OCI-LY3 (cell line): Measurements from ENCODE around the gene PRKAR1B.

Source experiments
- H2AFZ ChIP-seq: fragments of 200-600, 300-600 bp; shearing (Covaris generic); 2 replicates; pipeline ENCODE4 v1.6.0; 2014; ENCODE audit warnings: antibody characterized with exemption, low read depth, low read length
- H3K27ac ChIP-seq: fragments of 200-600, 300-600 bp; sonication (generic); 2 replicates; pipeline ENCODE4 v1.5.1; 2014; ENCODE audit warnings: mild to moderate bottlenecking, low read length, moderate library complexity, mixed read lengths
- H3K27me3 ChIP-seq: fragments of 200-600, 300-600 bp; sonication (generic); 2 replicates; pipeline ENCODE4 v1.6.1; 2014; ENCODE audit warnings: low read depth, low read length, mixed read lengths
- H3K36me3 ChIP-seq: fragments of 200-600, 300-600 bp; sonication (generic); replicated peaks from 2 replicates; pipeline ENCODE3; 2014; ENCODE audit warnings: low read depth, low read length, mixed read lengths
- H3K4me1 ChIP-seq: fragments of 300-600, 200-600 bp; sonication (generic); 2 replicates; pipeline ENCODE4 v1.6.1; 2014; ENCODE audit warnings: low read length, mixed read lengths
- H3K4me2 ChIP-seq: fragments of 200-600, 300-600 bp; sonication (generic); 2 replicates; pipeline ENCODE4 v1.6.1; 2014; ENCODE audit warnings: low read length, mixed read lengths
- H3K4me3 ChIP-seq: fragments of 300-600, 200-600 bp; sonication (generic); 2 replicates; pipeline ENCODE4 v1.5.1; 2014; ENCODE audit warnings: antibody characterized with exemption, mild to moderate bottlenecking, low read length, moderate library complexity
- H3K79me2 ChIP-seq: fragments of 300-600, 200-600 bp; shearing (Covaris generic); 2 replicates; pipeline ENCODE4 v1.6.1; 2014; ENCODE audit warnings: mild to moderate bottlenecking, low read length, mixed read lengths
- H3K9ac ChIP-seq: fragments of 300-600, 200-600 bp; shearing (Covaris generic); 2 replicates; pipeline ENCODE4 v1.6.0; 2014; ENCODE audit warnings: mild to moderate bottlenecking, low read length, moderate library complexity
- H3K9me3 ChIP-seq: fragments of 200-600, 300-600 bp; shearing (Covaris generic); 2 replicates; pipeline ENCODE4 v1.6.1; 2014; ENCODE audit warnings: low read length, mixed read lengths; ENCODE audit not compliant: insufficient read depth
- H4K20me1 ChIP-seq: fragments of 200-600, 300-600 bp; sonication (generic); 2 replicates; pipeline ENCODE4 v1.6.1; 2016; ENCODE audit warnings: low read length, mixed read lengths; ENCODE audit not compliant: insufficient read depth
- EZH2phosphoT487 ChIP-seq: fragments of 200-600 bp; shearing (Covaris generic); IDR thresholded peaks from 2 replicates; pipeline ENCODE4 v1.6.1; 2018; ENCODE audit warnings: antibody characterized with exemption, mixed run types, low read depth
- TF ChIP-seq, protein P1 (sequence below): fragments of 200-600, 300-600 bp; sonication (generic); IDR thresholded peaks from 2 replicates; pipeline ENCODE4 v1.5.1; 2014; ENCODE audit warnings: antibody characterized with exemption, low read length, low read depth

Gene PRKAR1B

DNA sequence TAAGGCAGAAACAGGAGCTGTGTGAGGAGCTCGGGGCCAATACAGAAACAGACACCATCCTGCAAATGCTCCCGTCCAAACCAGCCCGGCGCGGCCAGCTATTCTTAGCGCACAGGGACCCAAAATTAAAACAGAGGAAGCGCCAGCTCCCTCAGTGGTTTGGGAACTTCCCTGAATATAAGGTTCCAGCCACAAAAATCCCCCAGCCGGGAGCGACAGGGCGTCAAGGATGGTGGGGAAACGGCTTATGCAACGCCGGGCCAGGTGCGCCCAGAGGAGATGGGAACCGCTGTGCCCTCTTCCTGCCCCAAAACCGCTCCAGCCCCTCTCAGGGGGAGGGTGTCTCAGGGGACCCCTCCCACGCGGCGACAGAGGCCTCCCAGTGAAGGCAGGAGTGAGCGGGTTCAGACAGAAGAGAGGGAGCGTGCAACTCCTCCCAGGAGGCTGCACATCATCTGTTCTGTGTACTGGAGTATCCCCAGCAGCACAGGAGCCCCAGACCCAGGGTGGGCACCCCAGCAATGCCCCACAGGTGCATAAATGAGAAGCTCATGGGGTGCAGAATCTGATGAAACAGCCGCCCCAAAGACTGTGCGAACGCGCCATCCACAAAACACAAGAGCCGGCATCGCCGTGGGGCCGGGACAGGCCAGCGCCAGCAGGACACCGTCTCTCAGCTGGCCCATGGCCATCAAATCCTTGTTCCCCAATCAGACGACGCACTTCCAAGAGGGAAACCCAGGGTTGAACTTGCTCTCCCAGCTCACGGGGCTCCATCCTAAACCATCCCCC lies 133.6 kb downstream of the PRKAR1B start:
- Histone ChIP-seq H2AFZ (no peak overlapping the region), H3K9me3 (no peaks in the 10 kb centered on the region), H3K27me3 (no peaks in the 10 kb centered on the region), H3K4me3 (no peak overlapping the region), H4K20me1 (no peaks in the 10 kb centered on the region), H3K27ac (no peak overlapping the region), H3K4me2 (no peak overlapping the region), H3K36me3 (no peaks in the 10 kb centered on the region), H3K79me2 (no peaks in the 10 kb centered on the region), H3K4me1 (no peaks in the 10 kb centered on the region), H3K9ac (no peak overlapping the region)
- no peak for TF ChIP-seq EZH2phosphoT487
- TF ChIP-seq, protein P1, sequence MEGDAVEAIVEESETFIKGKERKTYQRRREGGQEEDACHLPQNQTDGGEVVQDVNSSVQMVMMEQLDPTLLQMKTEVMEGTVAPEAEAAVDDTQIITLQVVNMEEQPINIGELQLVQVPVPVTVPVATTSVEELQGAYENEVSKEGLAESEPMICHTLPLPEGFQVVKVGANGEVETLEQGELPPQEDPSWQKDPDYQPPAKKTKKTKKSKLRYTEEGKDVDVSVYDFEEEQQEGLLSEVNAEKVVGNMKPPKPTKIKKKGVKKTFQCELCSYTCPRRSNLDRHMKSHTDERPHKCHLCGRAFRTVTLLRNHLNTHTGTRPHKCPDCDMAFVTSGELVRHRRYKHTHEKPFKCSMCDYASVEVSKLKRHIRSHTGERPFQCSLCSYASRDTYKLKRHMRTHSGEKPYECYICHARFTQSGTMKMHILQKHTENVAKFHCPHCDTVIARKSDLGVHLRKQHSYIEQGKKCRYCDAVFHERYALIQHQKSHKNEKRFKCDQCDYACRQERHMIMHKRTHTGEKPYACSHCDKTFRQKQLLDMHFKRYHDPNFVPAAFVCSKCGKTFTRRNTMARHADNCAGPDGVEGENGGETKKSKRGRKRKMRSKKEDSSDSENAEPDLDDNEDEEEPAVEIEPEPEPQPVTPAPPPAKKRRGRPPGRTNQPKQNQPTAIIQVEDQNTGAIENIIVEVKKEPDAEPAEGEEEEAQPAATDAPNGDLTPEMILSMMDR: no peak

DNA sequence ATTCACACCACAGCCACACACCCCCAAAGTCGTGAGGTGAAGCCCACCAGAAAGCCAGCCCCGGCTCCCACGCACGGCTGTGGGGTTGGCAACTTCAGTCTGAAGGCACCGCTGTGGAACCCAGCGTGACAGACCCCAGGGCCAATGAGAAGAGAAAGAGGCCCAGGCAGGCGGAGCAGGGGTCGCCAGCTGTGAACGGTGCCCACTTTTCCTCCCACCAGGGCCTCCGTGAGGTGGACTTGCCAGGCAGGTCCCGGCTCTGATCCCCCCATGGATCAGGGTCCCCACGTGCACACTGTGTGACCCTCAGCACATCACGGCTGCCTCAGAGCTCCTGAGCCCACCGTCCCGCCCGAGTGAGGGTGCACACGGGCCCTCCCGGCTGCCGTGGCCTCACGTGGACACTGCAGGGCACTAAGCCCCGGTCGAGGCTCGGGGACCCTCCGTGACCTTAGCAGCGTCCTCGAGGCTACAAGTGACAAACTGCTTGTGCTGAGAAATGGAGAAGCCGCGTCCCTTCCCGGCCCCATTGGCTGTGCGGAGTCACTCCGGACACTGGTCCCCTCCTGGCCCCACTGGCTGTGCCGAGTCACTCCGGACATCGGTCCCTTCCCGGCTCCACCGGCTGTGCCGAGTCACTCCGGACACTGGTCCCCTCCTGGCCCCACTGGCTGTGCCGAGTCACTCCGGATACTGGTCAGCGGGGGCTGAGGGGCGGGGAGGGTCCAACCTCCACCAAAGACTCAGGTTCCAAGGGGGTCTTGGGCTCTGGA lies 135.0 kb downstream of the PRKAR1B start:
- Histone ChIP-seq H3K4me2 (no peak overlapping the region), H4K20me1 (no peaks in the 10 kb centered on the region), H3K36me3 (no peaks in the 10 kb centered on the region), H2AFZ (no peak overlapping the region), H3K4me1 (no peaks in the 10 kb centered on the region), H3K4me3 (no peak overlapping the region), H3K9me3 (no peaks in the 10 kb centered on the region), H3K27me3 (no peaks in the 10 kb centered on the region), H3K9ac (no peak overlapping the region), H3K79me2 (no peaks in the 10 kb centered on the region), H3K27ac (no peak overlapping the region)
- TF ChIP-seq, protein P1: no peak
- no peak for TF ChIP-seq EZH2phosphoT487

DNA sequence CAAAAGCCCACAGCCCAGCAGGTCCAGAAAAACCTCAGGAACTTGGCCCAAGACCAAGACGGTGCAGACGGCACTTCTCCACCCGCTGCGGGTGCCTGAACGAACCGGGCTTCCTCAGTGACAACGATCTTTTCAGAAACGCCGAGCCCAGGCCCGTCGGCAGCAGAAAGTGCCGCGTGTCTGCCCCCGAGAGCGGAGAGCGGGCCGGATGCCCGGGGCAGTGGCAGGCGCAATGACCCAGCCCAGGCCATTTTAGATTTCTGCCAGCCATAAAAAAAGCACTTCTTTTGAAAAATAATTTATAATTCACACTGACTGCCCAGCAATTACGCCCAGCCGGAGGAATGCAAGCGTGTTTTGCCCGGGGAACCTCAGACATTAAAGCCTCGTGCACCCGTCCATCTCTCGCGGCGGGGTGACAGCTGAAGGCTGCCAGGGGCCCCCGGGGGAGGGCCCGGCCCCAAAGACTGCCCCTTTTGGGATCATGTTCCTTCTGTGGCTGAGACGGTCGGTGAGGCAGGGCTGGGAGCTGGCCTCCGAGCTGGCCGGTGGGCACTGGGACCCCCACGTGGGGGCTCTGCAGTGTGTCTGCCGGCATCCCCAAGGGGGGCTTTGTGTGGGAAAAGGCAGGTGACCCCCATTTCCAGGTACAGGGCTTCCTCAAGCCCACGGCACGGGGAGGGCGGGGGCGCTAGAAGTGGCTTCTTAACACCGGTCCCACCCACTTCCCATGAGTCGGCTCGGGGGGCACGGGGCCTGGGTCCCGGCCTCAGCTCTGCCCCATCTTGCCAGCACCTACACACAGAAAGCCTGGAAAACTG lies 136.1 kb downstream of the PRKAR1B start:
- Histone ChIP-seq H3K9me3 (no peaks in the 10 kb centered on the region), H3K79me2 (no peaks in the 10 kb centered on the region), H3K4me1 (no peaks in the 10 kb centered on the region), H3K4me3 (no peak overlapping the region), H3K9ac (no peak overlapping the region), H3K27ac (no peak overlapping the region), H3K4me2 (no peak overlapping the region), H2AFZ (no peak overlapping the region), H3K36me3 (no peaks in the 10 kb centered on the region), H4K20me1 (no peaks in the 10 kb centered on the region), H3K27me3 (no peaks in the 10 kb centered on the region)
- TF ChIP-seq EZH2phosphoT487: no peak
- TF ChIP-seq, protein P1: no peak
